ENCODE results near the gene PTCD2.

PTCD2 gene

DNA sequence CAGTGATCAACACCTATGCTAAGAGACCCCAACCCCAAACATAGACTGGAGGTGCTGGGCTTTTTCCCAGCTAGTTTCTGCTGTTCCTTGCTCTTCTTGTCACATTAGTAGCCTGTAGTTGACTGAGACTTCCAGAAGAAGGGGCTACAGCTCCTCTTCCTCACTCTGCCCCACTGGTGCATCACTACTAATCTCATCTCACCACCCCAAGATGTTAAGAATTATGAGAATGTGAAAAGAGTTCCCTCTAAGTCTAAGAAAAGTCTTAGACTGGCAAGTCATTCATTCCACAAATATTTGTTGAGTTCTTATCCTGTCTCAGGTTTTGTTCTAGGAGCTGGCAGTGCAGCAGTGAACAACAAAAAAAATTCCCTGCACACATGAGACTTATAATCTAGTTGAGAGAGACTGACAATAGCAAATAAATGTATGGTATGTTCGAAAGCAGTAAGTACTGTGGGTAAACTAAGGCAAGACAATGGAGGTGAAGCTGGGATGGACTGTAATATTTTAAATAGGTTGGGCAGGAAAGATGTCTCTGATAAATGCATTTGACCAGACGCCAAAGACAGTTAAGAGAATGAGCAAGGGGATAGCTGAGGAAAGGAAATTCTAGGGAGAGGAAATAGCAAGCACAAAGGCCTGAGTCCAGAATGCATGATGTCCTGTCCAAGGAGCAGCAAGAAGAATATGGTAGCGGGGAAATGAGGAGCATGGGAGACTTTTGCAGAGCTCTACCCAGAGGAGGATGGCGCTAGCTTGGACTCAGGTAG, 92.3 kb downstream of the PTCD2 start:
- no peak for DNase-seq (ENCODE audit: low read depth in 2 of 2, low spot score in 1 of 2)

DNA sequence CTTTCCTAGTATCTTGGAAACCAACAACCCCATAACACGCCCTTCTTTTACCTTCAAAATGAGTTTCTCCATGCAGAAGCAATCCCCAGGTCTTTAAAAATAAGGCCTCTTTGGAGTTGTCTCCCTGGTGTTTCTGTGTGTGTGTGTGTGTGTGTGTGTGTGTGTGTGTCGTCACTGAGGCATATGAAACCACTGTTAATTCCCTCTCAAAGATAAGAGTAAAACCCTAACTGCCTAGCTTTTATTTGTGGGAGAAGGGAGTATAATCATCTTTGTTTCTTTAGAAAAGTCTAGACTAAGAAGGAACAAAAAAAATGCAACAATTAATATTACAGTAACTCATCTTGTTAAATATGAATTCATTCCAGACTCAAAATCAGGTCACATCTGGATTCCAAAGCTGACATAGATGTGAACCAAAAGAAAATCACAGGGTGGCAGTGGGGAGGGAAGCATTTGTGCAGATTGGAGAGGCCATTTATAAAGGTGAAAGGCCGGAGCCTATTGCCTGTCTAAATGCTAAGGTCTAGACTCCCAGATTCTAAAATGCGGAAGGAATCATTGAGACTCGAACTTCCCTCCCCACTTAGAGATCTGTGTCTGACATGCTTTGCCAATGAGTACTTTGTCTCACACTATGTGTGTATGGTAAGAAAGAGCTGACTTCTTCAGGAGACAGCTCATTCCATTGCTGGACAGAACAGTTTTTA, 95.6 kb downstream of the PTCD2 start:
- DNase-seq (ENCODE audit: low read depth in 2 of 2, low spot score in 1 of 2), result no peak

DNA sequence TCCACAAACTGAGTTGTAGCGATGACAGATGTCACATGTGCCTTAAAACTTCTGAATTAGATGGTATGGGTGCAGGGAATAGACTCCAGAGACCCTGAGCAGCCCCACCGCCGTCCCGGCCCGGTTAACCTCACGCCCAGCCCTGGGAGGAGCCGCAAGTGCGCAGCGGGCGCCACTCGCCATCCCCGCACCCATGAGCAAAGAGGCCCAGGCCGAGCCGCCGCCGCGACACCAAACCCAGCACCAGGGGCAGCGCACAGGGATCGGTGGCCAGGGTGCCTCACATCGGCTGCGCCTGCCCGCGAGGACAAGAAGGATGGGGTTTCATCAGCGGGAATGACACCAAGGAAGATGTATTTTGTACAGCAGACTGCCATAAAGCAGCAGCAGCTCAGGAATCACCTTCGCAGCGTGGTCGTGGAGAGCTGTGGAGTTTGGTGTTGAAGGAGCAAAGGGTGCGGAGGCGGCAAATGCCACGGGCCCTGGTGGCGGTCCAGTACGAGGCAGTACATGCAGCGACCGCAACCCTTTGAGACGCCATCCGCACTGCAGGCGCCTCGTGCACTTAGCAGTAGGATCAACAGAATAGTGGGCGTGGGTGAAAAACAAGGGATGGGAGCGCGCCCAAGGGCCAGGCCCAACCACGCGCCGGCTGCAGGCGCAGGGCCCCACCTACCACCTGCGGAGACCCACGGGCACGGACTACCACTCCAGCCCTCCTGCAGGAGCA, 97.3 kb downstream of the PTCD2 start:
- DNase-seq (ENCODE audit: low read depth in 2 of 2, low spot score in 1 of 2), result no peak

Data from stimulated activated CD8-positive, alpha-beta memory T cell treated with anti-CD3 and anti-CD28 coated beads, Interleukin-4, amount 100 ng/mL, for 4 hours (primary cell).